ENCODE data around the gene RNF175. TPM values are rescaled to one million over a fixed set of nuclear protein-coding genes. Genes with fewer than 3 reads are reported as not detected.
A peak's percentile ranks its signal among the peaks of the same experiment; 100 is the strongest.

Gene RNF175
- total RNA-seq, 2 experiments from 2014 or later, result not detected

DNA sequence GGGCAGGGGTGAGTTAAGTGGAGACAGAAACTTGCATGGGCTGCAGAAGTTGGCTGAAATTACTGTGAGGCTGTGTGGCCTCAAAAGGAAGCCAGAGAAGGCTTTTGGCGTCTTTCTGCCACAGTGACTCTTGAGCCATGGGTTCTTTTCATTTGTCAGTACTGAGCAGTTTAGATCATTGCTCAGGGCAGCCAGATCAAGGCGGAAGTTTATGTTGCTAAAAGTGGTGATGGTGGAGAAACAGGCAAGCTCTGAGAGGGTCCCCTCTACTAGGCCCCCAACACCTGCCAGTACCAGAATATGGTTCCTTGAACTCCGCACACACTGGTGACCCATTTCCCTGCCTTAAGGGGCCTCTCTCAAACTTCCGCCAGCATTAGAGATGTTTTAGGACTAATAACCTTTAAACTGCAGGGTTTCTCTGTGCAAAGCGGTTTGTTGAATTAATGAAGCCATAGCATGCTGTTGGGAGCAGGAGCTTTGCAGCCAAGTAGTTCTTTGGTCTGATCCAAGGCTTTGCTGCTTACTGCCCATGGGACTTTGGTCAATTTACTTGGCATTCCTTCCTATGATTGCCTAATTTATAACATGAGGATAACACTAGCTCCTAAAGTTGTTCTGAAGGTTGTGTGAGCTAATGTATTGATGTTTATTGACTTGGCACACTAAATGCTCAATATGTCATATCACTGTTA lies 34.5 kb downstream of the RNF175 start:
- CTCF ChIA-PET, result interaction anchor here (0.9 to 1.2 kb wide), 2 partner anchors 9 to 25 kb away, joined by 3 read pairs; no protein-coding TSS in a partner anchor
- Mint-ChIP-seq H3K27ac (no peak overlapping the region), H3K27me3 (peaks cover 19% of the 10 kb centered on the region), H3K4me3 (no peak overlapping the region), H3K4me1 (no peaks in the 10 kb centered on the region), H3K36me3 (ENCODE audit: low read depth) (no peaks in the 10 kb centered on the region), H3K9me3 (no peaks in the 10 kb centered on the region)
- POLR2A ChIA-PET, result no interaction called here
- DNase-seq, result no peak

DNA sequence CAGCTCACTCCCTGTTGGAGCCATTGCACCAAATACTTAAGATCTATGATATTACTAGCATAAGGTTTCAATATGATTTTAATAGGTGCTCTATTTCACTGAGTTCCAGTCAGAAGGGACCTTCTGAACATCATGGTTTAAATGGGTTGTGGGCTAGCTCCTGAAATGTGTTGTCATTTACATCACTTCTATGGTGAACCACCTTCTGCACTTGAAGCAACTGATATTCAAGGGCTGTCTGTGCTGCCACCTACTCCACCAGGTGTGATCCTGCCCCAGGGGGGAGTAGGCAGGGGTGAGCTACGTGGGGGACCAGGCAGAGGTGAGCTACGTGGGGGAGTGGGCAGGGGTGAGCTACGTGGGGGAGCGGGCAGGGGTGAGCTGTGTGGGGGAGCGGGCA lies 35.2 kb downstream of the RNF175 start:
- H3K4me3 Mint-ChIP-seq, result no peak overlapping the region
- H3K36me3 Mint-ChIP-seq (ENCODE audit: low read depth), result no peaks in the 10 kb centered on the region
- no peaks in the 10 kb centered on the region for H3K4me1 Mint-ChIP-seq
- CTCF ChIA-PET, result no interaction called here
- no peaks in the 10 kb centered on the region for H3K9me3 Mint-ChIP-seq
- H3K27ac Mint-ChIP-seq, result no peak overlapping the region
- H3K27me3 Mint-ChIP-seq, result peaks cover 19% of the 10 kb centered on the region
- POLR2A ChIA-PET, result no interaction called here
- no peak for DNase-seq

GRCh38 chr4:153722036-153722435 lies 37.8 kb downstream of the RNF175 start:
- no peaks in the 10 kb centered on the region for H3K36me3 Mint-ChIP-seq (ENCODE audit: low read depth)
- CTCF ChIA-PET, result interaction anchor here (2.2 kb wide), 1 partner anchor 17 kb away, joined by 7 read pairs; no protein-coding TSS in a partner anchor
- peaks cover 2% of the 10 kb centered on the region for H3K9me3 Mint-ChIP-seq
- H3K27me3 Mint-ChIP-seq, result peaks cover 17% of the 10 kb centered on the region
- POLR2A ChIA-PET, result no interaction called here
- H3K27ac Mint-ChIP-seq, result no peak overlapping the region
- no peaks in the 10 kb centered on the region for H3K4me1 Mint-ChIP-seq
- DNase-seq, result no peak
- no peak overlapping the region for H3K4me3 Mint-ChIP-seq

DNA sequence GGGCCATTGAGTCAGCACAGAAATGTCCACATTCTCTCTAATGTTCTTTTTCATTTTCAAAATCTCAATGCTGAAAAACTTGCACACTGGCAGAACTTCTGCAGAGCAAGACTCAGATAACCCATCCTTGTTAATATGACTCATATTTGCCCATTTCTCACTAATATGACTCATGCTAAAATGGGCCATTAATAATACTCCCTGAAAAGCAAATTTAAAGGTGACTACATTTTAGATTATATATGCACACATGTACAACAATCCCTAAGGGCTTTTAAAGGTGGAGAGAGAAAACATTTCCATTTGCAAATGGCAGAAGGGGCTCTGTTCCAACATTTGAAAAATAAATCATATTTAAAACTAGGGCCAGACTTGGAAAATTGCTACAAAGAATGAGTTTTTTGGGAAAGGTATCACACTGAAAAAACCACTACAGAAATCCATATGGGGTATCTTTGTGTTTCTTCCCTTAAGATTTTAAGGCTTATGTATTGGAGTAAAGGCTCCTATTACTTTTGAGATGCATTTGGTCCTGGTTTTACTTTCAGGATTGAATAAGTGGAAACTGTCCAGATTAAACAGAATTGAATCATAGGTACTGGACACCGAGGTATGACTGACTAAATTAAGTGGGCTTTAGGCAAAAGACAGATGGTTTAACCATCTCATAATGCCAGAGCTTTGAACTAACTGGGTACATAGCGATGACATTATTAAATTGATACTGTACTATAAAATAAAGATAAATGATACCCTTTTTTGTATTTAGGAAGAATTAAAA lies 45.8 kb downstream of the RNF175 start:
- Mint-ChIP-seq H3K36me3 (ENCODE audit: low read depth) (no peaks in the 10 kb centered on the region), H3K4me3 (no peak overlapping the region), H3K27ac (no peak overlapping the region), H3K9me3 (peaks cover 2% of the 10 kb centered on the region), H3K27me3 (peaks cover 8% of the 10 kb centered on the region), H3K4me1 (peaks cover 6% of the 10 kb centered on the region)
- POLR2A ChIA-PET, result no interaction called here
- no peak for DNase-seq
- CTCF ChIA-PET, result no interaction called here

DNA sequence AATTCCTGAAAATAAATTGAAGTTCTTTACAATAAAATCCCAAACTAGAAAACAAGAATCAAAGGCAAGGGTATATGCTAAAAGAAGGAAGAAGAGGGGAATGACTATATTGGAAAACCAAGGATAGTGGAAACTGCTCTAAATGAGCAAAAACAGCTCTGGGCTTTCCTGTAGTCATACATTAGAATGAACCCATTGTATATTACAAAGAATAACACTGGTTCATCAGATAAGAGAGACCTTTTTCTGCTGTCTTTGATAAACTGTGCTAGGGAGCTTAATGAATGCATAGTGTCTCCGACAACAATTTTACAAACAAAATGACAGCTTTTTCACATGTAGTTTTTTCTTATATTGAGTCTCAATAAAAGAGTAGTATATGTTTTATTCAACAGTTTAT lies 49.1 kb downstream of the RNF175 start:
- Mint-ChIP-seq H3K4me1 (peaks cover 17% of the 10 kb centered on the region), H3K36me3 (ENCODE audit: low read depth) (no peaks in the 10 kb centered on the region), H3K27me3 (peaks cover 14% of the 10 kb centered on the region), H3K27ac (no peak overlapping the region), H3K9me3 (no peaks in the 10 kb centered on the region), H3K4me3 (no peak overlapping the region)
- POLR2A ChIA-PET, result no interaction called here
- no peak for DNase-seq
- CTCF ChIA-PET, result no interaction called here

DNA sequence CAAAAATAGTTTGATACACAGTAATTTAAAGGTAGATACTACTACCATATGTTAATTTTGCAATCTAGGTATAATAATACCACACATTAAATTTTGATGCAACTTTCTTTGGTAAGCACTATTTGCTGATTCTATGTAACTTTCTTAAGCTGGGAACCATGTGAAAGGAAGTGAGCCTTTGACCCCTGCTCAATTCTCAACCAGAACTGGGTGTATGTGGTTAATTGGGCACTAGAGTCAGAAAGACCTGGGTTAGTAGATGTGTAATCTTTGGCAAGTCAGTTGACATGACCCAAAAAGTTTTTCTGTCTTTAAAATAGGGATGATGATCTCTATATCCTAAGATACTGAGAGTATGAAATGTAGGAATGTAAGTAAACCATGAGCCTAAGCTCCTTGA lies 53.3 kb downstream of the RNF175 start:
- no peak overlapping the region for H3K4me3 Mint-ChIP-seq
- peaks cover 17% of the 10 kb centered on the region for H3K4me1 Mint-ChIP-seq
- peaks cover 8% of the 10 kb centered on the region for H3K27me3 Mint-ChIP-seq
- POLR2A ChIA-PET, result no interaction called here
- no peaks in the 10 kb centered on the region for H3K36me3 Mint-ChIP-seq (ENCODE audit: low read depth)
- H3K9me3 Mint-ChIP-seq, result no peaks in the 10 kb centered on the region
- peak overlapping the region; percentile 68 for H3K27ac Mint-ChIP-seq
- no peak for DNase-seq
- CTCF ChIA-PET, result interaction anchor here (0.8 kb wide), 1 partner anchor 362 kb away, joined by 3 read pairs; the partner anchor contains the start of gene MND1

DNA sequence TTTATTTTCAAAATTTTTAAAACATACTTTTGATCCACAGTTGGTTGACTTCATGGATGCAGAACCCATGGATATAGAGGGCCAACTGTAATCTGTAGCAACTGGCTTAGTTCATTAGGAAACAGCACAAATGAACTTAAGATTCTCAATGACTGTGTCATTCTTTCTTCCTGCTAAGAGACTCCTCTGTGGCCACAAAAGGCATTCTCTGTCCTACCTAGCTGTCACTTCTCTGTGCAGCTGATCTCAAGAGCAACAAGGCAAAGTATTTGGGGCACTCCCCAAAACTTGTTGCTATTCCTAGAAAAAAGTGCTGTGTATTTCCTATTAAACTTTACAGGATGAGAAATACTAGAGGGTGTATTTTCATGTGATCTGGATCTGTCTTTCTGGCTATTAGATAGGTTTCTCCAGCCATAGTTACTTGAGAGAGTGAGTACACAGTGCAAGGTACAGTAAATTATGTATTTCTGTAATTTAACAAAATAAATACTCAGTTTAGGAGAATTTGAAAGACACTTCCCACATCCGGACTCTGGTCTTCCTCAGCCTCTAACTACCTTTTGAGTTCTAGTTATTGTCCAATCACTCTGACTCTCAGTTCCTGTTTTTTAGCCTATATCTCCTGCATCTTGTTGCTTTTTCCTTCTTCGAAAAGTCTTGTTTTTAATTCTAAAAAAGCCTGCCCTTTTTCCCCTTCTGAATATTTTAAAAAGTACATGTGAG lies 53.9 kb downstream of the RNF175 start:
- Mint-ChIP-seq H3K4me1 (peaks cover 17% of the 10 kb centered on the region), H3K4me3 (peak overlapping the region; percentile 10)
- POLR2A ChIA-PET, result no interaction called here

DNA sequence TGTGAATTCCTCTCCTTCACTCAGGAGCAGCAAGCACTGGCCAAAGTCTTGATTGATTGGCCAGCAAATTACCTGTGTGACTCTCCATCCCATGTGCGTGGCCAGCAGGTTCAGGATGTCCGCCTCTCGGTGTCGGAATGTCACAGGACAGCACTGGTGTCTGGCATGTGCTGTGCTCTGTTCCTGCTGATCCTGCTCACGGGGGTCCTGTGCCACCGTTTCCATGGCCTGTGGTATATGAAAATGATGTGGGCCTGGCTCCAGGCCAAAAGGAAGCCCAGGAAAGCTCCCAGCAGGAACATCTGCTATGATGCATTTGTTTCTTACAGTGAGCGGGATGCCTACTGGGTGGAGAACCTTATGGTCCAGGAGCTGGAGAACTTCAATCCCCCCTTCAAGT lies 55.3 kb downstream of the RNF175 start:
- CTCF ChIA-PET, result no interaction called here
- H3K27ac Mint-ChIP-seq, result no peak overlapping the region
- POLR2A ChIA-PET, result no interaction called here
- H3K4me3 Mint-ChIP-seq, result no peak overlapping the region
- no peak for DNase-seq
- H3K9me3 Mint-ChIP-seq, result no peaks in the 10 kb centered on the region
- H3K27me3 Mint-ChIP-seq, result peaks cover 8% of the 10 kb centered on the region
- no peaks in the 10 kb centered on the region for H3K36me3 Mint-ChIP-seq (ENCODE audit: low read depth)
- peaks cover 13% of the 10 kb centered on the region for H3K4me1 Mint-ChIP-seq

More for the DNA sequence above, 53.9 kb downstream of the RNF175 start:
- Mint-ChIP-seq H3K27ac (peak overlapping the region; percentile 68), H3K9me3 (no peaks in the 10 kb centered on the region), H3K36me3 (ENCODE audit: low read depth) (no peaks in the 10 kb centered on the region), H3K27me3 (peaks cover 8% of the 10 kb centered on the region)
- CTCF ChIA-PET, result interaction anchor here (0.8 kb wide), 1 partner anchor 361 kb away, joined by 3 read pairs; the partner anchor contains the start of gene MND1
- no peak for DNase-seq

- H3K4me1 Mint-ChIP-seq, result peaks cover 13% of the 10 kb centered on the region
- peaks cover 35% of the 10 kb centered on the region for H3K27me3 Mint-ChIP-seq
- POLR2A ChIA-PET, result no interaction called here
- H3K36me3 Mint-ChIP-seq (ENCODE audit: low read depth), result peaks cover 19% of the 10 kb centered on the region
- CTCF ChIA-PET, result no interaction called here
- peak overlapping the region; percentile 67 for H3K4me3 Mint-ChIP-seq
- peaks cover 18% of the 10 kb centered on the region for H3K9me3 Mint-ChIP-seq
- DNase-seq, result no peak
- H3K27ac Mint-ChIP-seq, result no peak overlapping the region
These were observed 74.9 kb downstream of the RNF175 start for GRCh38 chr4:153684971-153685371.

GRCh38 chr4:153684182-153684970 lies 75.4 kb downstream of the RNF175 start, which contains the start of gene TLR2:
TLR2 (plus strand) TSS chr4:153684280; CDS start chr4:153702908, 18,628 bp downstream.
- H3K9me3 Mint-ChIP-seq, result peaks cover 14% of the 10 kb centered on the region
- ChIA-PET CTCF (interaction anchor here (0.6 to 1.1 kb wide), 2 partner anchors 17 to 557 kb away, joined by 3 read pairs; no protein-coding TSS in a partner anchor), POLR2A (no interaction called here)
- H3K4me3 Mint-ChIP-seq, result peak within 1 kb of the TSS; percentile 67
- peaks cover 35% of the 10 kb centered on the region for H3K27me3 Mint-ChIP-seq
- no peak within 1 kb of the TSS for H3K27ac Mint-ChIP-seq
- peak; percentile 63 for DNase-seq
- H3K4me1 Mint-ChIP-seq, result peaks cover 13% of the 10 kb centered on the region
- H3K36me3 Mint-ChIP-seq (ENCODE audit: low read depth), result peaks cover 16% of the 10 kb centered on the region

DNA sequence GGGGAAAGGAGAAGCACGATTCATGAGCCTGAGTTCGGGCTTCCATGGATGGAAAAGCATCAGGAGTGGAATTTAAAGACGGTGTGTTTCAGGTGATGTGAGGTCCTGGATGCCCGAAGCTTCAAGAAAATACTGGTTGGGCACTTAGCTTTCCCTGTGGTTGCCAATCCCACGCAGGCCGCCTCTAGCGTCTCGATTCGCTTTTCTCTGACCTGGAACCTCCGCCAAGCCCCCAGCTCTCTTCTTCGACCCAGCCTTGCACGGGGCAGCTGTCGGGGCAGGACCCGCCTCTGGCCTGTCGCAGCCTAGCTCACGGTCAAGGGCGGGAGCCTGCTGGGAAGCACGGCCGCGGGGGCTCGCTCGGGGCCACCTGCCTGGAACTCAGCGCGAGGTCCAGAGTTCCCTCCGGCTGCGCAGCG lies 76.1 kb downstream of the RNF175 start:
- Mint-ChIP-seq H3K27ac (no peak overlapping the region), H3K27me3 (peaks cover 40% of the 10 kb centered on the region), H3K36me3 (ENCODE audit: low read depth) (peaks cover 16% of the 10 kb centered on the region), H3K4me1 (peaks cover 13% of the 10 kb centered on the region), H3K9me3 (peaks cover 9% of the 10 kb centered on the region), H3K4me3 (peak overlapping the region; percentile 50)
- POLR2A ChIA-PET, result no interaction called here
- CTCF ChIA-PET, result interaction anchor here (0.6 to 1.1 kb wide), 2 partner anchors 18 to 557 kb away, joined by 3 read pairs; no protein-coding TSS in a partner anchor
- DNase-seq, result no peak

DNA sequence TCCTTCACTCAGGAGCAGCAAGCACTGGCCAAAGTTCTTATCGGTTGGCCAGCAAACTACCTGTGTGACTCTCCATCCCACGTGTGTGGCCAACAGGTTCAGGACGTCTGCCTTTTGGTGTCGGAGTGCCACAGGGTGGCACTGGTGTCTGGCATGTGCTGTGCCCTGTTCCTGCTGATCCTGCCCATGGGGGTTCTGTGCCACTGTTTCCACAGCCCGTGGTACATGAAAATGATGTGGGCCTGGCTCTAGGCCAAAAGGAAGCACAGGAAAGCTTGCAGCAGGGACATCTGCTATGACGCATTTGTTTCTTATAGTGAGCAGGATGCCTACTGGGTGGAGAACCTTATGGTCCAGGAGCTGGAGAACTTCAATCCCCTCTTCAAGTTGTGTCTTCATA lies 80.3 kb downstream of the RNF175 start:
- Mint-ChIP-seq H3K9me3 (peaks cover 12% of the 10 kb centered on the region), H3K36me3 (ENCODE audit: low read depth) (peaks cover 5% of the 10 kb centered on the region), H3K27ac (no peak overlapping the region), H3K27me3 (peaks cover 43% of the 10 kb centered on the region), H3K4me1 (peaks cover 6% of the 10 kb centered on the region), H3K4me3 (no peak overlapping the region)
- no peak for DNase-seq
- POLR2A ChIA-PET, result no interaction called here
- CTCF ChIA-PET, result interaction anchor here (0.6 kb wide), 2 partner anchors 245 to 330 kb away, joined by 3 read pairs; no protein-coding TSS in a partner anchor
